ENCODE measurements around the gene MCAT. TPM values are rescaled to one million over a fixed set of nuclear protein-coding genes. Genes with fewer than 3 reads are reported as not detected.

Gene MCAT
- total RNA-seq, 2 donors from 2014 or later = 17.1 to 19.9 TPM

GRCh38 chr22:43100225-43100624, 43.0 kb downstream of the MCAT start:
- 84 to 86% methylated on average over 5 of the region's 5 CpGs for WGBS, 2 experiments (ENCODE audit: insufficient coverage in 1 of 2, insufficient read length in 1 of 2)
- Histone ChIP-seq H3K4me3 (ENCODE audit: low read length) (no peak overlapping the region), H3K4me1 (ENCODE audit: control insufficient read depth, insufficient read depth, low read length) (peaks cover 3% of the 10 kb centered on the region), H3K36me3 (ENCODE audit: control insufficient read depth, insufficient read depth, low read length) (no peaks in the 10 kb centered on the region), H3K27me3 (ENCODE audit: control insufficient read depth, insufficient read depth, low read length, poor library complexity, severe bottlenecking) (no peaks in the 10 kb centered on the region), H3K9ac (ENCODE audit: extremely low read depth, low read length, poor library complexity, severe bottlenecking) (no peak overlapping the region), H3K27ac (ENCODE audit: low read depth, low read length) (no peak overlapping the region), H3K9me3 (ENCODE audit: control insufficient read depth, low read length) (peaks cover 7% of the 10 kb centered on the region)
- Mint-ChIP-seq H3K36me3 (ENCODE audit: low read depth) (peaks cover 3% of the 10 kb centered on the region), H3K27me3 (ENCODE audit: insufficient read depth) (no peaks in the 10 kb centered on the region), H3K27ac (no peak overlapping the region), H3K4me3 (no peak overlapping the region), H3K4me1 (peaks cover 9% of the 10 kb centered on the region), H3K9me3 (peaks cover 15% of the 10 kb centered on the region)
- no peak for DNase-seq
- TF ChIP-seq CTCF (conservative IDR thresholded peaks at IDR 0.05) = no peak

GRCh38 chr22:43099095-43099494, 44.1 kb downstream of the MCAT start:
- H3K4me1 Mint-ChIP-seq = peaks cover 10% of the 10 kb centered on the region
- Histone ChIP-seq H3K27me3 (ENCODE audit: control insufficient read depth, insufficient read depth, low read length, poor library complexity, severe bottlenecking) (no peaks in the 10 kb centered on the region), H3K4me3 (ENCODE audit: low read length) (no peak overlapping the region), H3K36me3 (ENCODE audit: control insufficient read depth, insufficient read depth, low read length) (no peaks in the 10 kb centered on the region), H3K9ac (ENCODE audit: extremely low read depth, low read length, poor library complexity, severe bottlenecking) (no peak overlapping the region), H3K27ac (ENCODE audit: low read depth, low read length) (no peak overlapping the region), H3K9me3 (ENCODE audit: control insufficient read depth, low read length) (peaks cover 7% of the 10 kb centered on the region), H3K4me1 (ENCODE audit: control insufficient read depth, insufficient read depth, low read length) (peaks cover 3% of the 10 kb centered on the region)
- no peak for TF ChIP-seq CTCF (conservative IDR thresholded peaks at IDR 0.05)
- DNase-seq = no peak
- WGBS, 2 experiments (ENCODE audit: insufficient coverage in 1 of 2, insufficient read length in 1 of 2) = 91 to 100% methylated on average over 2 to 4 of the region's 4 CpGs
- H3K27me3 Mint-ChIP-seq (ENCODE audit: insufficient read depth) = no peaks in the 10 kb centered on the region
- no peak overlapping the region for H3K4me3 Mint-ChIP-seq
- peaks cover 3% of the 10 kb centered on the region for H3K36me3 Mint-ChIP-seq (ENCODE audit: low read depth)
- H3K9me3 Mint-ChIP-seq = peaks cover 15% of the 10 kb centered on the region
- H3K27ac Mint-ChIP-seq = no peak overlapping the region

DNA sequence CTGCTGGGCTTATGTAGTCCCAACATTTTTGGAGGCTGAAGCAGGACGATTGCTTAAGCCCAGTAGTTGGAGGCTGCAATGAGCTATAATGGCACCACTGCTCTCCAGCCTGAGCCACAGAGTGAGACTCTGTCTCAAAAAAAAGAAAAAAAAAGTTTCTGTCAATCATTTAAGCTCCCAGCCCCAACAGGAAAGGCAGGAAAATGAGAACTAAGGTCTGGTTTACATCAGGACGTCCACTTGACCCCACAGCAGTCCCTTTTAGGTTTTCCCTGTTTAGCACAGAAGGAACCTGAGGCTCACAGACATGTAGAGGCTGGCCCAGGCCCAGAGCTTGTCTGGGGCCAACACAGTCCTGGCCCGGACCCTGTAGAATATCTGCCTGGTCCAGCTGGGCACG, 44.8 kb downstream of the MCAT start:
- Mint-ChIP-seq H3K27ac (no peak overlapping the region), H3K36me3 (ENCODE audit: low read depth) (peaks cover 3% of the 10 kb centered on the region), H3K27me3 (ENCODE audit: insufficient read depth) (no peaks in the 10 kb centered on the region), H3K4me1 (peaks cover 4% of the 10 kb centered on the region), H3K9me3 (peaks cover 15% of the 10 kb centered on the region), H3K4me3 (no peak overlapping the region)
- no peak overlapping the region for H3K4me3 ChIP-seq (ENCODE audit: low read length)
- no peak overlapping the region for H3K27ac ChIP-seq (ENCODE audit: low read depth, low read length)
- H3K9me3 ChIP-seq (ENCODE audit: control insufficient read depth, low read length) = peaks cover 7% of the 10 kb centered on the region
- H3K9ac ChIP-seq (ENCODE audit: extremely low read depth, low read length, poor library complexity, severe bottlenecking) = no peak overlapping the region
- no peaks in the 10 kb centered on the region for H3K27me3 ChIP-seq (ENCODE audit: control insufficient read depth, insufficient read depth, low read length, poor library complexity, severe bottlenecking)
- WGBS, 2 experiments (ENCODE audit: insufficient coverage in 1 of 2, insufficient read length in 1 of 2) = 88 to 89% methylated on average over 4 of the region's 4 CpGs
- no peak for TF ChIP-seq CTCF (conservative IDR thresholded peaks at IDR 0.05)
- DNase-seq = no peak
- no peaks in the 10 kb centered on the region for H3K36me3 ChIP-seq (ENCODE audit: control insufficient read depth, insufficient read depth, low read length)
- no peaks in the 10 kb centered on the region for H3K4me1 ChIP-seq (ENCODE audit: control insufficient read depth, insufficient read depth, low read length)
